Limb (tissue), 2 donors: Measurements from ENCODE around the gene FCGR3A.

Source experiments
- DNase-seq, 2 donors: peaks; one replicate each; pipeline ENCODE4 v3.0.0-alpha.2; 2016; ENCODE audit errors: extremely low spot score in 2 of 2

The FCGR3A gene

DNA sequence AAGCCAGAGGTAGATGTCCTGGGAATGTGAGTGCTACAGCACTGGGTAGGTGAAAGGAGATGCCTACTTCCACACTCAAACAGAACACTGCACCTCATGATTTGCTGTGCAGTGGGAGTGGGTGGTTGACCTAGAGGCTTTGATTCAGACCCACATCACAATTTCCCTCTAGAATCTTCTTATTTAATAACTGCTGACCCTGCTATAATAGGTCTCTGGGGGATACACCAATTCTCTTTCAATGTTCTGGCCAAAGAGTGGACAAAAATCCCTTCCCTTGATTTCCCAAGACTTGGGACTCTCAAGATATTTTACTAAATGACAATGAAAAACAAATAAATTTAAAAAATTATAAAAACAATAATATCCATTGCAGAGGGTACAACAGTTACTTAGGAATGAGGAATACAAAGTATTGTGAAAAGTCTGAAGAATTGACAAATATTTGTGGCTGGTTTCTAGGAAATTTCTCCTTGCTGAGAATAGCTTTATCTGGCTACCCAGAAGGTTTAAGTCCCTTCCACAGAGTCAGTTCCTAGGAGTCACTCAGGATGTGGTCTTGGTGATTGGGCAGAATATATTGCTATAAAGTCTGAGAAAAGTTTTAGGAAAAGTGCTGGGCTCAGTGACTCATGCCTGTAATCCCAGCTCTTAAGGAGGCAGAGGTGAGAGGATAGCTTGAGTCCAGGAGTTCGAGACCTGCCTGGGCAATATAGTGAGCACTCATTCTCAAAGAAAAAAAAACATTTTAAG lies 46.8 kb downstream of the FCGR3A start:
- no peak for DNase-seq

DNA sequence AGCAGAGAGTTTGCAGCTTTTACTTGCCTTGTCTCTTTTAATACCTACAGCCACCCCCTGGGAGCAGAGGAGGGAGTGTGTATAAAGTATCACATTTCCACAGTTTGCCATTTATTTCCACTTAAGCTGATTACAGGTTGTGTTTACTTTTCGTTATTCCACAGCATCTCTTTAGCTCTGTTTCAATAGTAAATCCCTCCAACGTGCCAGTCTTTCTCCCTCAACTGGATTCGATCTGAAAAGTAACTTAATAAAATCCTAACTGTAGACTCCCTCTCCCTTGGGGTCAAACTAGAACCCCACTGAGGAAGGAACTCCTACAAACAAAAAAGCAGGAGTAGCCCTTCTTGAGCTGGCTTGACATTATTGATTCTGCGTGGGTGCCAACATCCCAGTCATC lies 47.4 kb downstream of the FCGR3A start:
- no peak for DNase-seq

DNA sequence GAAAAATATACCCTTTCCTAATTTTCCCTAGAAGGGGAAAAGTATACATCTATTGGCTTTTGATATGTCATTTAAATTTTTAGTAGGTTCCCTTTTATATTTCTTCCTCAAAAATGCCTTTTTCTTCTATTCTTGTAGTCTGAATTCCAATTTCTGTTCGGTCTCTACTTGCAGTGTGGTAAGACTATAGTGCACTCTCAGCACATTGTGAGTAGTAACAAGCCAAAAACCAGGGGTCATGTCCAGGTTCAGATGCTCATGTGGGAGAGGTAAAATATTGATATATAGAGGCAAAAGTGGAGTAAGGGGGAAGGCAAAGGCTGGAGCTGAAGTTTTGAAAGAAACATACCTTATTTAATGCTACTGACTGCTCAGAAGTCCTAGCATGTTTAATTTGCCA lies 48.4 kb downstream of the FCGR3A start:
- no peak for DNase-seq

DNA sequence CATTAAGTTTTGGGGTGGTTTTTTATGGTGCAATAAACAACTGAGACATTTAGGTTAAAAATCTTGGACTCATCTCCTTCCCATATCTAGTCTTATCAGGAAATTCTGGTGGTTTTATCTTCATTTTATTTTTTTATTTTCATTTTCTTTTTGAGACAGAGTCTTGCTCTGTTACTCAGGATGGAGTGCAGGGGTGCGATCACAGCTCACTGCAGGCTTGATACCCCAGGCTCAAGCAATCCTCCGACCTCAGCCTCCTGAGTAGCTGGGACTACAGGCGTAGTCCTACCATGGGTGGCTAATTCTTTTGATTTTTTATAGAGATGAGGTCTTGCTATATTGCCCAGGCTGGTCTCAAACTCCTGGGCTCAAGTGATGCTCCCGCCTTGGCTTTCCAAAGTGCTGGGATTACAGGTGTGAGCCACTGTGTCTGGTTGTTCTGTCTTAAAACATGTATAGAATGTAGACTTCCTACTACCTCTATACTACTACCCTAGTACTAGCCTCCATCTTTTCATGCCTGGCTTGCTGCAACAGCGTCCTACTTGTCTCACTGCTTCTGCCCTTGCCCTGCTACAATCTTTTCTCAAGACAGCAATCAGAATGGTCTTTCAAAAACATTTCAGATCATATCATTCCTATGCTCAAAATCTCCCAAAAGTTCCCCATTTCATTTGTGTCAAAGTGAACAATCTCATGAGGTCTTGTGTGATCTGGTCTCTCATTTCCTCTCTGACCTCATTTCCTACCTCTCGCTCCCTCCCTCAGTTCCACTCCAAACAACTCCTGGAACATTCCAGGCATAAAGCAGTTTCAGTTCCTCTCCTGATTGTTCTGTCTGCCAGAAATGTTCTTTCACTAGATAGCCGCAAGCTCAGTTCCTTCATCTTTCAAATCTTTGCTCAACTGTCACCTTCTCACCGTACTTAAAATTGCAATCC lies 50.2 kb downstream of the FCGR3A start:
- DNase-seq = no peak

DNA sequence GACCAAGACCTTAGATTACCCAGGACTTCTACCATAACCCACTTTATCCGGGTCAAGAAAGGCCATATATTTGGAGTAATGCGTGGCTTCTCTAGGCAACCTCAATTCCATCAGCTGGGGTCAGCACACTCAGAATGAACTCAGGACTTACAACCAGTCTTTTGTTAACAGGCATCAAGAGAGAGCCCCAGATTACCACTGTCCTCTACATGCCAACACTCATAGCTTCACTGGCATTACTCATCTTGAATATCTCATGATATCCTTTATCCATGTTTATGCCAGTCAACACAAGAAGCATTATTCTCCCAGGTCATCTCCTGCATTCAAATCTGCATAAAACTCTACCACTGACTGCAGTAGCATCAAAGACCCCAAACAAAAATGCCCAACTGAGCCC lies 51.0 kb downstream of the FCGR3A start:
- no peak for DNase-seq

DNA sequence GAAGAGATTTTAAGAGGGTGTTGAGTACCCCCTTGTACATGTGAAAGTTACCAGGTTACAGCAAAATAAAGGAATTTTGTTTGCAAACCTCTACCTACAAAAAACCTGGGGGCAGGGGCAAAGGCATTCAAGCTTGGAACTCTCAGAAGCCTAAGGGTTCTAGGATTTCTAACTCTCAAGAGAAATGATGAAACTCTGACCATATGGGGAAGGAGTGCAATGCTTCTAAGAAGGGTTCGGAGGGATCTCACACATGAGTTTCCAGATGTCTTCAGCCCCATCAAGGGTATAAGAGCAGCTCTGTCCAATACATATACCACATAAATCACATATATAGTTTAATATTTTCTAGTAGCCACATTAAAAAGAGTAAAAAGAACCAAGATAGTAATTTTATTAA lies 51.7 kb downstream of the FCGR3A start:
- DNase-seq = no peak

DNA sequence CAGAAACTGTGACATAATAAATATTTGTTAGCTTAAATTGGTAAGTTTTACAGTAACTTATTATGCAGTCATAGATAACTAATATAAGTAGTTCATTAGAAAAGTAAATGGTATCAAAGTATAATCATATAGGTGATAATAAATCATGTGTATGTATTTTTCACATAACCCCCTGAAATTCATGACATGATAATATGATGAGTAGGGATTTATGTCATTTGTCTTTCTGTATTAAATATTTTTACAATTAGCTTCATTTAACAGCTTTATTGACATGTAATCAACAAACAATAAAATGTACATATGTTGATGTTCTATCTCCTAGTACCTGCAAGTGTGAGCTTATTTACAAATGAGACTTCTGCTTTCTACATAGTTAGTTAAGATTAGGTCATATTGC lies 54.1 kb downstream of the FCGR3A start:
- DNase-seq = no peak

DNA sequence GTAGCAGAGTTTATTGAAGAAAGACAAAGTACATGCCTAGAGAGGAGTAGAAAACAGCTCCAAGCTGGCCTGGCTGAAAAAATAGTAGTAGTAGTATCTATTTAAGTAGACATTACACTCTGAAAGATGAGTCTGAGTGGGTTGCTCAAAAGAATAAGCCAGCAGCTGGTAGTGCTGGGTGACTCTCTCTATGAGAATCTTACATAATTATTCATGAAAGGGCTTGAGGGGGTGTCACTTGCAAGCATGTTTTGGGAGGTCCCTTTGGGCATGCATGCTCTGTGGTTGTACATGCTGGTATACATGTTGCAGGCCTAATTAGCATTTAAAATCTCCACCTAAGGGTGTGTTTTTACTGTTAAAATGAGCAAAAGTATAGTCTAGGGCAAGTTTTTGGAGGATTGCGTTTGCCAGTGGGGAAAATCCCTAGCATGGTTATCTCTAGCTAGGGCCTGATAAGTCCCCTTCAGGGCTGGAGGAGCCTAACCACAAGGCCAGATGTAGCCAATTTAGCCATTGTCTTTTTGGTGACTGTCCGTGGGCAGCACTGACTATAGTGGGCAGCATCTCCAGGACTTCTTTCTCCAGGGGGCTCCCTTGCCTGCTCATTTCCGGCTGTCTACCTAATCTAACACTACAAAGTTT lies 55.4 kb downstream of the FCGR3A start:
- DNase-seq = no peak

DNA sequence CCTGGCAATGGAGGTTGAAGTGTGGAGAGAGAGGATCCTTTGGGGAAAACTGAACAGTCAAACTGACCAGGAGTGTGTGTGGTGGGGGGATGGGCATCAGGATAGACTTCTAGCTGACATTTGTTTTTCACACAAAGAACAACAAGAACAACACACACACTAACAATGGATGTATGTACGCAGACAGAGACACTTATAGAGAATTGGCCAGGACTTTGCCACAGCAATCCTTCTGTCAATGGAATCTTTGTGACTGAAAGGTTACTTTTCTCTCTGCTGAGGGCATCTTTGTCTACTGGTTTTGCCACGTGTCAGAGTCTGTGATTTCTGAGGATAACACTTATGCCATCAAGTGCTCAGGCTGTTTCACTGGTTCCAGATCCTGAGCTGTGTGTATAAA lies 56.8 kb downstream of the FCGR3A start:
- no peak for DNase-seq
